Liver (tissue), 9 donors: ENCODE results near the gene RPAP2. TPM values are rescaled to one million over a fixed set of nuclear protein-coding genes. Genes with fewer than 3 reads are reported as not detected.

ENCODE experiments used
- DNase-seq: peaks from one replicate; pipeline ENCODE4 v3.0.0-alpha.2; 2017; ENCODE audit warnings: low spot score
- H3K27ac ChIP-seq, 2 donors: one replicate each; pipeline ENCODE4 v1.7.0; 2013; ENCODE audit warnings: inconsistent platforms in 2 of 2, low read length in 2 of 2, control low read depth in 1 of 2, low read depth in 1 of 2, mild to moderate bottlenecking in 1 of 2
- H3K27me3 ChIP-seq, 4 donors: one replicate each; pipeline versions ENCODE4 v1.6.1 to v1.7.0; 2013; ENCODE audit warnings: low read length in 3 of 4, inconsistent platforms in 1 of 4, mild to moderate bottlenecking in 1 of 4, moderate library complexity in 1 of 4; ENCODE audit not compliant: control insufficient read depth in 4 of 4, insufficient read depth in 4 of 4
- H3K36me3 ChIP-seq, 4 donors: one replicate each; pipeline versions ENCODE4 v1.6.1 to v1.7.0; 2013; ENCODE audit warnings: low read length in 3 of 4, mild to moderate bottlenecking in 3 of 4, low read depth in 1 of 4, moderate library complexity in 1 of 4; ENCODE audit not compliant: control insufficient read depth in 4 of 4, insufficient read depth in 3 of 4
- H3K4me1 ChIP-seq, 4 donors: one replicate each; pipeline versions ENCODE4 v1.6.1 to v1.7.0; 2013; ENCODE audit warnings: low read length in 3 of 4, mild to moderate bottlenecking in 3 of 4, moderate library complexity in 1 of 4; ENCODE audit not compliant: control insufficient read depth in 4 of 4, insufficient read depth in 4 of 4
- H3K4me3 ChIP-seq, 3 donors: one replicate each; pipeline versions ENCODE4 v1.6.1 to v1.7.0; 2013; ENCODE audit warnings: low read length in 3 of 3, control low read depth in 1 of 3, low read depth in 1 of 3, mild to moderate bottlenecking in 1 of 3
- H3K9ac ChIP-seq, 2 donors: one replicate each; pipeline ENCODE4 v1.7.0; 2013; ENCODE audit warnings: low read length in 2 of 2, mild to moderate bottlenecking in 2 of 2, moderate library complexity in 2 of 2, control low read depth in 1 of 2, low read depth in 1 of 2
- H3K9me3 ChIP-seq, 4 donors: one replicate each; pipeline versions ENCODE4 v1.6.1 to v1.7.0; 2013; ENCODE audit warnings: low read length in 3 of 4; ENCODE audit not compliant: control insufficient read depth in 4 of 4
- EGR1 ChIP-seq, 2 donors: IDR thresholded peaks; 2 replicates each; pipeline ENCODE4 v1.6.1; 2016 to 2018; ENCODE audit warnings: antibody characterized with exemption in 2 of 2, low read depth in 2 of 2
- FOXA1 ChIP-seq: IDR thresholded peaks from 2 replicates; pipeline ENCODE4 v1.6.1; 2016; ENCODE audit warnings: antibody characterized with exemption
- FOXA2 ChIP-seq: IDR thresholded peaks from 2 replicates; pipeline ENCODE4 v1.6.1; 2016; ENCODE audit warnings: antibody characterized with exemption
- GABPA ChIP-seq, 2 donors: IDR thresholded peaks in 1 of 2; conservative IDR thresholded peaks in 1 of 2; 2 replicates each; pipeline ENCODE4 v1.6.1; 2016; ENCODE audit warnings: antibody characterized with exemption in 2 of 2, mild to moderate bottlenecking in 1 of 2, moderate library complexity in 1 of 2
- HNF4A ChIP-seq, 2 donors: conservative IDR thresholded peaks; 2 replicates each; pipeline ENCODE4 v1.6.1; 2016; ENCODE audit warnings: antibody characterized with exemption in 2 of 2, mild to moderate bottlenecking in 2 of 2
- HNF4G ChIP-seq: IDR thresholded peaks from 2 replicates; pipeline ENCODE4 v1.6.1; 2016; ENCODE audit warnings: antibody characterized with exemption
- JUND ChIP-seq, 2 donors: IDR thresholded peaks; 2 replicates each; pipeline ENCODE4 v1.6.1; 2016; ENCODE audit warnings: antibody characterized with exemption in 2 of 2
- MAX ChIP-seq: IDR thresholded peaks from 2 replicates; pipeline ENCODE4 v1.6.1; 2016; ENCODE audit warnings: antibody characterized with exemption
- NR2F2 ChIP-seq: IDR thresholded peaks from 2 replicates; pipeline ENCODE4 v1.6.1; 2016; ENCODE audit warnings: antibody characterized with exemption
- RAD21 ChIP-seq, 2 donors: IDR thresholded peaks; 2 replicates each; pipeline ENCODE4 v1.6.1; 2016; ENCODE audit warnings: antibody characterized with exemption in 2 of 2, mild to moderate bottlenecking in 2 of 2
- RXRA ChIP-seq, 2 donors: IDR thresholded peaks; 2 replicates each; pipeline ENCODE4 v1.6.1; 2017 to 2018; ENCODE audit warnings: antibody characterized with exemption in 2 of 2, mild to moderate bottlenecking in 1 of 2
- SP1 ChIP-seq: IDR thresholded peaks from 2 replicates; pipeline ENCODE4 v1.6.1; 2018; ENCODE audit warnings: antibody characterized with exemption, mild to moderate bottlenecking
- YY1 ChIP-seq: IDR thresholded peaks from 2 replicates; pipeline ENCODE4 v1.6.1; 2016; ENCODE audit warnings: antibody characterized with exemption, mild to moderate bottlenecking
- ZBTB33 ChIP-seq: IDR thresholded peaks from 2 replicates; pipeline ENCODE4 v1.6.1; 2016; ENCODE audit warnings: antibody characterized with exemption
- WGBS: extraction: QIAGEN DNeasy Blood & Tissue Kit; methylation state at CpG from one replicate; pipeline ENCODE4 v1.1.7; 2013; 5-methylcytosine and 5-hydroxymethylcytosine counted together
- polyA plus RNA-seq, 2 donors: library from polyadenylated mRNA; stranded (reverse) in 1 of 2; unstranded in 1 of 2; fragments of 200-250 nt in 1 of 2; fragments of >200 nt in 1 of 2; fragmentation: Nextera tagmentation in 1 of 2; extraction: Ambion mirVana in 1 of 2; gene quantifications; one replicate each; pipeline versions ENCODE4 v1.2.1 to v1.2.3, GENCODE V29; 2013 to 2015
- total RNA-seq, 2 donors: library from RNA; depleted of rRNA; stranded (reverse); fragments of >200 nt; gene quantifications; one replicate each; pipeline ENCODE4 v1.2.3, GENCODE V29; 2014
- TF ChIP-seq, protein P1 (sequence below): fragments of 150-350 bp; IDR thresholded peaks from 2 replicates; pipeline ENCODE4 v1.5.1; 2017; ENCODE audit warnings: improper control_type of control experiment, low read depth, low read length; ENCODE audit not compliant: missing input control
- TF ChIP-seq, protein P2 (sequence below): IDR thresholded peaks from 2 replicates; pipeline ENCODE4 v1.6.1; 2016; ENCODE audit warnings: antibody characterized with exemption, mild to moderate bottlenecking
- TF ChIP-seq, protein P3 (sequence below): IDR thresholded peaks from 2 replicates; pipeline ENCODE4 v1.6.1; 2016; ENCODE audit warnings: antibody characterized with exemption
- donor health status: healthy.
- donor health status: healthy.
- donor health status: healthy.
- donor health status: healthy.
- donor health status: healthy.

Gene RPAP2
- total and polyA plus RNA-seq, 4 donors: 2.7 to 8.6 (median 4.4) TPM

DNA sequence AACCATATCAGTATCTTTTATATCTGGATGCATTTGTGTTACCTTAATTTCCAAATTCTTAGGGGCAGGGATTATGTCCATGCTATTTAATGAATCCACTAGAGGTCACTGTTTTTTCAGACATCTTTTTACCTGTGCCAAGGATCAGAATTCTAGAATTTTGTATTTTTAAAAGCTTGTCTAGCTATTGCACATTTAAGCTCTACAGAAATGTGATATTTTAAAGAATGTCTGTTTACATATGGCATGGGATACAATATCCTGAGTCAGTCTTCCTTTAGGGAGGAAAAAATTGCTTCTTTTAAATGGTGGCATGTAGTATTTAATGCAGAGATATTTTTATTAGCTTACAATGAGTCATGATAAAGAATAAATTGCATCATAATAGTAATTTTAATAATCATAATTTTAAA, 11.3 kb downstream of the RPAP2 start:
- no peak for DNase-seq
- Histone ChIP-seq H3K27ac (no peak overlapping the region), H3K4me3 (no peak overlapping the region), H3K4me1 (no peaks in the 10 kb centered on the region), H3K36me3 (peaks cover 1 to 10% (median 5%) of the 10 kb centered on the region in 4 donors), H3K27me3 (no peaks in the 10 kb centered on the region), H3K9me3 (no peaks in the 10 kb centered on the region), H3K9ac (no peak overlapping the region)
- TF ChIP-seq, protein P1, sequence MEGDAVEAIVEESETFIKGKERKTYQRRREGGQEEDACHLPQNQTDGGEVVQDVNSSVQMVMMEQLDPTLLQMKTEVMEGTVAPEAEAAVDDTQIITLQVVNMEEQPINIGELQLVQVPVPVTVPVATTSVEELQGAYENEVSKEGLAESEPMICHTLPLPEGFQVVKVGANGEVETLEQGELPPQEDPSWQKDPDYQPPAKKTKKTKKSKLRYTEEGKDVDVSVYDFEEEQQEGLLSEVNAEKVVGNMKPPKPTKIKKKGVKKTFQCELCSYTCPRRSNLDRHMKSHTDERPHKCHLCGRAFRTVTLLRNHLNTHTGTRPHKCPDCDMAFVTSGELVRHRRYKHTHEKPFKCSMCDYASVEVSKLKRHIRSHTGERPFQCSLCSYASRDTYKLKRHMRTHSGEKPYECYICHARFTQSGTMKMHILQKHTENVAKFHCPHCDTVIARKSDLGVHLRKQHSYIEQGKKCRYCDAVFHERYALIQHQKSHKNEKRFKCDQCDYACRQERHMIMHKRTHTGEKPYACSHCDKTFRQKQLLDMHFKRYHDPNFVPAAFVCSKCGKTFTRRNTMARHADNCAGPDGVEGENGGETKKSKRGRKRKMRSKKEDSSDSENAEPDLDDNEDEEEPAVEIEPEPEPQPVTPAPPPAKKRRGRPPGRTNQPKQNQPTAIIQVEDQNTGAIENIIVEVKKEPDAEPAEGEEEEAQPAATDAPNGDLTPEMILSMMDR: peak; percentile 57
- TF ChIP-seq RAD21 (IDR thresholded peaks at IDR 0.05) (peak; percentile 83), SP1 (no peak)
- TF ChIP-seq, protein P2, sequence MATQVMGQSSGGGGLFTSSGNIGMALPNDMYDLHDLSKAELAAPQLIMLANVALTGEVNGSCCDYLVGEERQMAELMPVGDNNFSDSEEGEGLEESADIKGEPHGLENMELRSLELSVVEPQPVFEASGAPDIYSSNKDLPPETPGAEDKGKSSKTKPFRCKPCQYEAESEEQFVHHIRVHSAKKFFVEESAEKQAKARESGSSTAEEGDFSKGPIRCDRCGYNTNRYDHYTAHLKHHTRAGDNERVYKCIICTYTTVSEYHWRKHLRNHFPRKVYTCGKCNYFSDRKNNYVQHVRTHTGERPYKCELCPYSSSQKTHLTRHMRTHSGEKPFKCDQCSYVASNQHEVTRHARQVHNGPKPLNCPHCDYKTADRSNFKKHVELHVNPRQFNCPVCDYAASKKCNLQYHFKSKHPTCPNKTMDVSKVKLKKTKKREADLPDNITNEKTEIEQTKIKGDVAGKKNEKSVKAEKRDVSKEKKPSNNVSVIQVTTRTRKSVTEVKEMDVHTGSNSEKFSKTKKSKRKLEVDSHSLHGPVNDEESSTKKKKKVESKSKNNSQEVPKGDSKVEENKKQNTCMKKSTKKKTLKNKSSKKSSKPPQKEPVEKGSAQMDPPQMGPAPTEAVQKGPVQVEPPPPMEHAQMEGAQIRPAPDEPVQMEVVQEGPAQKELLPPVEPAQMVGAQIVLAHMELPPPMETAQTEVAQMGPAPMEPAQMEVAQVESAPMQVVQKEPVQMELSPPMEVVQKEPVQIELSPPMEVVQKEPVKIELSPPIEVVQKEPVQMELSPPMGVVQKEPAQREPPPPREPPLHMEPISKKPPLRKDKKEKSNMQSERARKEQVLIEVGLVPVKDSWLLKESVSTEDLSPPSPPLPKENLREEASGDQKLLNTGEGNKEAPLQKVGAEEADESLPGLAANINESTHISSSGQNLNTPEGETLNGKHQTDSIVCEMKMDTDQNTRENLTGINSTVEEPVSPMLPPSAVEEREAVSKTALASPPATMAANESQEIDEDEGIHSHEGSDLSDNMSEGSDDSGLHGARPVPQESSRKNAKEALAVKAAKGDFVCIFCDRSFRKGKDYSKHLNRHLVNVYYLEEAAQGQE: no peak

DNA sequence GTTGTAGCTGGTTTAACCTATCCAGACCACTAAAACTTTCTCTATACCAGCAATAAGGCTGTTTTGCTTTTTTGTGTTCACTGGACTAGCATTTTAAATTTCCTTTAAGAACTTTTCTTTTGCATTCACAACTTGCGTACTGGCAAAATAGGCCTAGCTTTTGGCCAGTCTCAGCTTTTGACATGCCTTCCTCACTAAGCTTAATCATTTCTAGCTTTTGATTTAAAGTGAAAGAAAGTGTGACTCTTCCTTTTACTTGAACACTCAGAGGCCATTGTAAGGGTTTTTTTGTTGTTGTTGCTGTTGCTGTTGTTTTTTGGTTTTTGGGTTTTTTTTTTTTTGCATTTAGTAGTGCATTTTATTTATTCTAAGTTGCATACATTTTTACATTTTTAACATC, 15.2 kb downstream of the RPAP2 start:
- Histone ChIP-seq H3K27ac (no peak overlapping the region), H3K9me3 (no peaks in the 10 kb centered on the region), H3K36me3 (peaks cover 0 to 3% (median 0%) of the 10 kb centered on the region in 4 donors), H3K27me3 (no peaks in the 10 kb centered on the region), H3K9ac (no peak overlapping the region), H3K4me1 (no peaks in the 10 kb centered on the region), H3K4me3 (no peak overlapping the region)
- WGBS: 92% methylated on average over 1 of the region's 1 CpG
- no peak for DNase-seq
- TF ChIP-seq MAX (no peak), FOXA1 (no peak), RXRA (IDR thresholded peaks at IDR 0.05) (no peak), ZBTB33 (no peak), YY1 (no peak), GABPA (IDR thresholded peaks at IDR 0.05 in 1 of 2, conservative IDR thresholded peaks at IDR 0.05 in 1 of 2) (no peak), JUND (IDR thresholded peaks at IDR 0.05) (no peak), NR2F2 (no peak), EGR1 (IDR thresholded peaks at IDR 0.05; ENCODE audit: low read depth in 2 of 2) (no peak), FOXA2 (no peak), HNF4A (conservative IDR thresholded peaks at IDR 0.05) (no peak), RAD21 (IDR thresholded peaks at IDR 0.05) (no peak), SP1 (no peak), HNF4G (no peak)
- TF ChIP-seq, protein P3, sequence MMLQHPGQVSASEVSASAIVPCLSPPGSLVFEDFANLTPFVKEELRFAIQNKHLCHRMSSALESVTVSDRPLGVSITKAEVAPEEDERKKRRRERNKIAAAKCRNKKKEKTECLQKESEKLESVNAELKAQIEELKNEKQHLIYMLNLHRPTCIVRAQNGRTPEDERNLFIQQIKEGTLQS: no peak
- TF ChIP-seq, protein P2: no peak
- TF ChIP-seq, protein P1: no peak
